ENCODE measurements around the gene SNHG17.

- no peak for TF ChIP-seq CTCF (IDR thresholded peaks at IDR 0.05)
- no peak for TF ChIP-seq POLR2A (IDR thresholded peaks at IDR 0.05)
Measured at GRCh38 chr20:38432292-38432691, 2.8 kb downstream of the SNHG17 start.
